ENCODE measurements around the gene GRAP2.

DNA sequence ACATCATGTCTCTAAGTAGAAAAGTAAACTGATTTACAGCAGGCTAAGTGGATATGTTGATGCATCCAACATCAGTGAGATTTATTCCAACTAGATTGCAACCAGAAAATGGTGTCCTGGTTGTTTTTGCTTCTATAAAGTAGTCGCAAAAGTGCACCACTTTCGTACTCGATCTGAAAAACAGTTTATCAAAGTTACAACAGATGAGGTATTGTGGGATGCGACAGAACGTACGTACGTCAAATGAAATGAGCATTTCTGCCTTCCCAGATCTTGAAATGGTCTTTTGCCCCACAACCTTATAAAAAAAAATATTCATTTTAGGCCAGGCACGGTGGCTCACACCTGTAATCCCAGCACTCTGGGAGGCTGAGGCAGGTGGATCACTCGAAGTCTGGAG lies 13.7 kb downstream of the GRAP2 start:
- no peak for TF ChIP-seq POLR2A (IDR thresholded peaks at IDR 0.05; ENCODE audit: low read depth)
- TF ChIP-seq, protein P1, sequence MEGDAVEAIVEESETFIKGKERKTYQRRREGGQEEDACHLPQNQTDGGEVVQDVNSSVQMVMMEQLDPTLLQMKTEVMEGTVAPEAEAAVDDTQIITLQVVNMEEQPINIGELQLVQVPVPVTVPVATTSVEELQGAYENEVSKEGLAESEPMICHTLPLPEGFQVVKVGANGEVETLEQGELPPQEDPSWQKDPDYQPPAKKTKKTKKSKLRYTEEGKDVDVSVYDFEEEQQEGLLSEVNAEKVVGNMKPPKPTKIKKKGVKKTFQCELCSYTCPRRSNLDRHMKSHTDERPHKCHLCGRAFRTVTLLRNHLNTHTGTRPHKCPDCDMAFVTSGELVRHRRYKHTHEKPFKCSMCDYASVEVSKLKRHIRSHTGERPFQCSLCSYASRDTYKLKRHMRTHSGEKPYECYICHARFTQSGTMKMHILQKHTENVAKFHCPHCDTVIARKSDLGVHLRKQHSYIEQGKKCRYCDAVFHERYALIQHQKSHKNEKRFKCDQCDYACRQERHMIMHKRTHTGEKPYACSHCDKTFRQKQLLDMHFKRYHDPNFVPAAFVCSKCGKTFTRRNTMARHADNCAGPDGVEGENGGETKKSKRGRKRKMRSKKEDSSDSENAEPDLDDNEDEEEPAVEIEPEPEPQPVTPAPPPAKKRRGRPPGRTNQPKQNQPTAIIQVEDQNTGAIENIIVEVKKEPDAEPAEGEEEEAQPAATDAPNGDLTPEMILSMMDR (IDR thresholded peaks at IDR 0.05), result no peak

All from esophagus muscularis mucosa (tissue), 3 donors.